Thymus (tissue), 11 donors: ENCODE results near the gene MED13L. TPM values are rescaled to one million over a fixed set of nuclear protein-coding genes. Genes with fewer than 3 reads are reported as not detected.

Source experiments
- DNase-seq, 9 donors: peaks; one replicate each; pipeline ENCODE4 v3.0.0-alpha.2; 2013; ENCODE audit warnings: low spot score in 9 of 9, low read depth in 6 of 9, missing footprints in 1 of 9
- H3K27ac ChIP-seq, 2 donors: one replicate each; pipeline ENCODE4 v1.5.1; 2013; ENCODE audit warnings: control low read depth in 1 of 2, low read depth in 1 of 2, low read length in 1 of 2, mild to moderate bottlenecking in 1 of 2, moderate library complexity in 1 of 2
- H3K27me3 ChIP-seq, 2 donors: one replicate each; pipeline ENCODE4 v1.5.1; 2013; ENCODE audit warnings: low read length in 1 of 2; ENCODE audit not compliant: control insufficient read depth in 2 of 2, insufficient read depth in 1 of 2
- H3K36me3 ChIP-seq, 2 donors: one replicate each; pipeline ENCODE4 v1.5.1; 2013; ENCODE audit warnings: low read length in 1 of 2, mild to moderate bottlenecking in 1 of 2, moderate library complexity in 1 of 2; ENCODE audit not compliant: control insufficient read depth in 2 of 2, insufficient read depth in 2 of 2
- H3K4me1 ChIP-seq, 2 donors: one replicate each; pipeline ENCODE4 v1.5.1; 2013; ENCODE audit warnings: low read length in 2 of 2; ENCODE audit not compliant: control insufficient read depth in 2 of 2, insufficient read depth in 2 of 2
- H3K4me3 ChIP-seq, 2 donors: one replicate each; pipeline ENCODE4 v1.5.1; 2013; ENCODE audit warnings: low read length in 2 of 2, control low read depth in 1 of 2, mild to moderate bottlenecking in 1 of 2
- H3K9me3 ChIP-seq, 2 donors: one replicate each; pipeline ENCODE4 v1.5.1; 2013; ENCODE audit warnings: low read length in 1 of 2, mild to moderate bottlenecking in 1 of 2; ENCODE audit not compliant: control insufficient read depth in 2 of 2, insufficient read depth in 1 of 2
- WGBS: extraction: QIAGEN DNeasy Blood & Tissue Kit; methylation state at CpG from one replicate; pipeline ENCODE4 v1.1.7; 2013; 5-methylcytosine and 5-hydroxymethylcytosine counted together
- polyA plus RNA-seq: library from polyadenylated mRNA; stranded (reverse); fragments of 200-250 nt; gene quantifications from one replicate; pipeline ENCODE4 v1.2.3, GENCODE V29; 2013
- total RNA-seq: library from RNA; stranded (reverse); fragments of 120-200 nt; gene quantifications from one replicate; pipeline ENCODE4 v1.2.4, GENCODE V29; 2013
- donor health status: healthy.

The MED13L gene
- total and polyA plus RNA-seq, 2 donors = 34.0 to 141 TPM

GRCh38 chr12:115941362-115941761, 336.1 kb downstream of the MED13L start:
- 95% methylated on average over 5 of the region's 5 CpGs for WGBS
- H3K27ac ChIP-seq = no peak overlapping the region
- DNase-seq = no peak

GRCh38 chr12:115938794-115939377, 338.6 kb downstream of the MED13L start:
- Histone ChIP-seq H3K27ac (no peak overlapping the region), H3K27me3 (no peaks in the 10 kb centered on the region), H3K9me3 (no peaks in the 10 kb centered on the region), H3K36me3 (no peaks in the 10 kb centered on the region), H3K4me3 (no peak overlapping the region), H3K4me1 (no peaks in the 10 kb centered on the region)
- 94% methylated on average over 1 of the region's 1 CpG for WGBS
- DNase-seq = no peak

More at GRCh38 chr12:115941362-115941761, 336.1 kb downstream of the MED13L start:
- no peaks in the 10 kb centered on the region for H3K36me3 ChIP-seq
- no peak overlapping the region for H3K4me3 ChIP-seq
- no peaks in the 10 kb centered on the region for H3K9me3 ChIP-seq
- H3K27me3 ChIP-seq = no peaks in the 10 kb centered on the region
- H3K4me1 ChIP-seq = no peaks in the 10 kb centered on the region

GRCh38 chr12:115936997-115937916, 340.2 kb downstream of the MED13L start:
- Histone ChIP-seq H3K4me3 (no peak overlapping the region), H3K4me1 (no peaks in the 10 kb centered on the region), H3K9me3 (no peaks in the 10 kb centered on the region), H3K36me3 (no peaks in the 10 kb centered on the region), H3K27me3 (no peaks in the 10 kb centered on the region), H3K27ac (no peak overlapping the region)
- WGBS = 70% methylated on average over 8 of the region's 8 CpGs
- no peak for DNase-seq

- peaks cover 0 to 2% of the 10 kb centered on the region in 2 donors for H3K9me3 ChIP-seq
- no peak overlapping the region for H3K4me3 ChIP-seq
- no peaks in the 10 kb centered on the region for H3K36me3 ChIP-seq
- no peak for DNase-seq
- no peaks in the 10 kb centered on the region for H3K4me1 ChIP-seq
- H3K27ac ChIP-seq = no peak overlapping the region
- peaks cover 0 to 2% of the 10 kb centered on the region in 2 donors for H3K27me3 ChIP-seq
- 83% methylated on average over 7 of the region's 7 CpGs for WGBS
Observed at GRCh38 chr12:115934877-115935276, 342.6 kb downstream of the MED13L start.

GRCh38 chr12:115934046-115934445, 343.4 kb downstream of the MED13L start:
- Histone ChIP-seq H3K27ac (no peak overlapping the region), H3K4me3 (no peak overlapping the region), H3K27me3 (peaks cover 0 to 2% of the 10 kb centered on the region in 2 donors), H3K9me3 (peaks cover 0 to 2% of the 10 kb centered on the region in 2 donors), H3K36me3 (no peaks in the 10 kb centered on the region), H3K4me1 (no peaks in the 10 kb centered on the region)
- no peak for DNase-seq
- 61% methylated on average over 3 of the region's 3 CpGs for WGBS

GRCh38 chr12:115932066-115932465, 345.4 kb downstream of the MED13L start:
- WGBS = 15% methylated on average over 1 of the region's 1 CpG
- peaks cover 0 to 2% of the 10 kb centered on the region in 2 donors for H3K27me3 ChIP-seq
- H3K4me1 ChIP-seq = no peaks in the 10 kb centered on the region

GRCh38 chr12:115930336-115930735, 347.2 kb downstream of the MED13L start:
- Histone ChIP-seq H3K27ac (no peak overlapping the region), H3K27me3 (peaks cover 0 to 2% of the 10 kb centered on the region in 2 donors), H3K9me3 (peaks cover 0 to 2% of the 10 kb centered on the region in 2 donors), H3K36me3 (no peaks in the 10 kb centered on the region), H3K4me3 (no peak overlapping the region), H3K4me1 (no peaks in the 10 kb centered on the region)
- no peak for DNase-seq
- 74% methylated on average over 5 of the region's 5 CpGs for WGBS

More at GRCh38 chr12:115932066-115932465, 345.4 kb downstream of the MED13L start:
- Histone ChIP-seq H3K4me3 (no peak overlapping the region), H3K9me3 (peaks cover 0 to 2% of the 10 kb centered on the region in 2 donors), H3K36me3 (no peaks in the 10 kb centered on the region), H3K27ac (no peak overlapping the region)
- DNase-seq = no peak

- Histone ChIP-seq H3K4me3 (no peak overlapping the region), H3K9me3 (peaks cover 0 to 7% of the 10 kb centered on the region in 2 donors), H3K27me3 (peaks cover under 1 to 2% of the 10 kb centered on the region in 2 donors), H3K36me3 (no peaks in the 10 kb centered on the region), H3K4me1 (no peaks in the 10 kb centered on the region), H3K27ac (no peak overlapping the region)
- no peak for DNase-seq
- WGBS = 93% methylated on average over 8 of the region's 8 CpGs
Observed at GRCh38 chr12:115926037-115926670, 351.3 kb downstream of the MED13L start.

GRCh38 chr12:115923851-115924250, 353.6 kb downstream of the MED13L start:
- Histone ChIP-seq H3K36me3 (no peaks in the 10 kb centered on the region), H3K4me3 (no peak overlapping the region), H3K9me3 (peaks cover 0 to 4% of the 10 kb centered on the region in 2 donors), H3K27ac (no peak overlapping the region), H3K27me3 (peaks cover 0 to 2% of the 10 kb centered on the region in 2 donors), H3K4me1 (no peaks in the 10 kb centered on the region)
- WGBS = 95% methylated on average over 5 of the region's 5 CpGs
- DNase-seq = no peak
